IMR-90 (cell line): ENCODE data around the gene IL34. TPM values are rescaled to one million over a fixed set of nuclear protein-coding genes. Genes with fewer than 3 reads are reported as not detected.
A peak's percentile ranks its signal among the peaks of the same experiment; 100 is the strongest.

Experiments
- ATAC-seq: fragments of 200-7000 bp; cut with Tn5 transposase; 2 replicates; pipeline ENCODE4 v1.9.1; 2020; ENCODE audit warnings: low read depth, mild to moderate bottlenecking, moderate library complexity
- BruUV-seq: library from RNA; stranded (reverse); fragments of 400-500 nt; replicated peaks from 2 replicates; lab custom pipeline; 2021; lab: Mats Ljungman, UMichigan
- CTCF ChIA-PET: fragments of 300-600 bp; formaldehyde crosslinking; extraction: SDS; loops from one replicate; lab custom pipeline; 2021; ENCODE audit warnings: antibody characterized with exemption; lab: Yijun Ruan, JAX
- POLR2A ChIA-PET: fragments of 300-600 bp; sonication (Branson Sonifier 250); formaldehyde crosslinking; loops from one replicate; lab custom pipeline; 2022; ENCODE audit warnings: antibody characterized with exemption; ENCODE audit not compliant: unreplicated experiment; lab: Charles Lee
- DNase-seq: peaks from one replicate; pipeline ENCODE4 v3.0.0; 2013
- H2AFZ ChIP-seq: replicated peaks from 2 replicates; pipeline ENCODE3; 2013; ENCODE audit warnings: low read length, mild to moderate bottlenecking; ENCODE audit not compliant: poor library complexity
- H2AK5ac ChIP-seq: 2 replicates; pipeline ENCODE4 v1.6.1; 2013; ENCODE audit warnings: low read depth, low read length, inconsistent platforms
- H2AK9ac ChIP-seq: replicated peaks from 2 replicates; pipeline ENCODE3; 2013; ENCODE audit warnings: mild to moderate bottlenecking, low read depth, low read length, moderate library complexity; ENCODE audit not compliant: poor library complexity
- H2BK120ac ChIP-seq: 2 replicates; pipeline ENCODE4 v1.6.1; 2013; ENCODE audit warnings: low read depth, low read length, inconsistent platforms
- H2BK15ac ChIP-seq: 3 replicates; pipeline ENCODE4 v1.6.1; 2013; ENCODE audit warnings: low read depth, low read length, inconsistent platforms
- H2BK20ac ChIP-seq: 2 replicates; pipeline ENCODE4 v1.6.1; 2013; ENCODE audit warnings: low read depth, mild to moderate bottlenecking, inconsistent platforms, low read length, moderate library complexity
- H2BK5ac ChIP-seq: 2 replicates; pipeline ENCODE4 v1.6.1; 2013; ENCODE audit warnings: mild to moderate bottlenecking, low read depth, low read length, inconsistent platforms; ENCODE audit not compliant: poor library complexity, severe bottlenecking
- H3K14ac ChIP-seq: replicated peaks from 2 replicates; pipeline ENCODE4 v1.6.1; 2013; ENCODE audit warnings: low read depth, low read length, inconsistent platforms
- H3K18ac ChIP-seq: 2 replicates; pipeline ENCODE4 v1.6.1; 2013; ENCODE audit warnings: low read depth, low read length, control low read depth
- H3K23ac ChIP-seq: 2 replicates; pipeline ENCODE4 v1.6.1; 2013; ENCODE audit warnings: low read depth, low read length, inconsistent platforms
- H3K27ac ChIP-seq: 2 replicates; pipeline ENCODE4 v1.5.1; 2013; ENCODE audit warnings: mild to moderate bottlenecking, control low read depth, low read length; ENCODE audit not compliant: insufficient read depth
- H3K27me3 ChIP-seq: 2 replicates; pipeline ENCODE4 v1.6.1; 2013; ENCODE audit warnings: low read length; ENCODE audit not compliant: control insufficient read depth, insufficient read depth
- H3K36me3 ChIP-seq: 2 replicates; pipeline ENCODE4 v1.6.1; 2013; ENCODE audit warnings: low read length, mixed read lengths; ENCODE audit not compliant: control insufficient read depth, insufficient read depth
- H3K4ac ChIP-seq: 2 replicates; pipeline ENCODE4 v1.6.1; 2013; ENCODE audit warnings: low read depth, low read length, inconsistent platforms
- H3K4me1 ChIP-seq: 2 replicates; pipeline ENCODE4 v1.6.1; 2013; ENCODE audit warnings: low read length, mixed read lengths; ENCODE audit not compliant: control insufficient read depth, insufficient read depth
- H3K4me2 ChIP-seq: 2 replicates; pipeline ENCODE4 v1.6.1; 2013; ENCODE audit warnings: low read depth, mild to moderate bottlenecking, control low read depth, low read length, moderate library complexity
- H3K4me3 ChIP-seq: 2 replicates; pipeline ENCODE4 v1.5.1; 2013; ENCODE audit warnings: low read depth, mild to moderate bottlenecking, control low read depth, low read length, moderate library complexity; ENCODE audit not compliant: insufficient read depth
- H3K56ac ChIP-seq: 2 replicates; pipeline ENCODE4 v1.6.1; 2013; ENCODE audit warnings: low read length, inconsistent platforms; ENCODE audit not compliant: insufficient read depth; ENCODE audit errors: extremely low read depth
- H3K79me1 ChIP-seq, 2 experiments: 2 replicates each; pipeline ENCODE4 v1.6.1; 2013; ENCODE audit warnings: low read length in 2 of 2, inconsistent platforms in 1 of 2, low read depth in 1 of 2
- H3K9ac ChIP-seq: 2 replicates; pipeline ENCODE4 v1.6.1; 2013; ENCODE audit warnings: low read depth, low read length, control low read depth
- H3K9me1 ChIP-seq: 2 replicates; pipeline ENCODE4 v1.6.1; 2013; ENCODE audit warnings: low read length, inconsistent platforms; ENCODE audit not compliant: insufficient read depth
- H3K9me3 ChIP-seq: 2 replicates; pipeline ENCODE4 v1.6.1; 2013; ENCODE audit warnings: low read length; ENCODE audit not compliant: control insufficient read depth, insufficient read depth
- H4K20me1 ChIP-seq: 2 replicates; pipeline ENCODE4 v1.6.1; 2013; ENCODE audit warnings: low read length, inconsistent platforms; ENCODE audit not compliant: insufficient read depth
- H4K5ac ChIP-seq: 2 replicates; pipeline ENCODE4 v1.6.1; 2013; ENCODE audit warnings: mild to moderate bottlenecking, low read depth, low read length, control low read depth
- H4K8ac ChIP-seq, 2 experiments: 2 replicates each; pipeline ENCODE4 v1.6.1; 2013; ENCODE audit warnings: low read depth in 2 of 2, low read length in 2 of 2, control low read depth in 1 of 2, inconsistent platforms in 1 of 2
- H4K91ac ChIP-seq: 2 replicates; pipeline ENCODE4 v1.6.1; 2013; ENCODE audit warnings: low read depth, low read length, inconsistent platforms; ENCODE audit not compliant: insufficient read depth
- BHLHE40 ChIP-seq: fragments of 150-350 bp; IDR thresholded peaks from 2 replicates; pipeline ENCODE4 v1.6.1; 2016; ENCODE audit warnings: mild to moderate bottlenecking, low read depth, low read length
- CEBPB ChIP-seq: IDR thresholded peaks from 2 replicates; pipeline ENCODE4 v1.6.1; 2012; ENCODE audit warnings: low read depth, low read length, improper control_type of control experiment
- CHD1 ChIP-seq: IDR thresholded peaks from 2 replicates; pipeline ENCODE4 v1.6.1; 2012; ENCODE audit warnings: low read depth, low read length, improper control_type of control experiment
- FOS ChIP-seq: fragments of 150-350 bp; IDR thresholded peaks from 2 replicates; pipeline ENCODE4 v1.6.1; 2016; ENCODE audit warnings: low read depth, low read length
- MAFK ChIP-seq: IDR thresholded peaks from 2 replicates; pipeline ENCODE4 v1.6.1; 2012; ENCODE audit warnings: low read depth, low read length, improper control_type of control experiment
- MAZ ChIP-seq: IDR thresholded peaks from 2 replicates; pipeline ENCODE4 v1.6.1; 2012; ENCODE audit warnings: low read depth, mild to moderate bottlenecking, low read length, improper control_type of control experiment, moderate library complexity, borderline replicate concordance
- MXI1 ChIP-seq: IDR thresholded peaks from 2 replicates; pipeline ENCODE4 v1.6.1; 2012; ENCODE audit warnings: low read depth, mild to moderate bottlenecking, low read length, moderate library complexity, borderline replicate concordance
- NFE2L2 ChIP-seq: fragments of 150-350 bp; IDR thresholded peaks from 2 replicates; pipeline ENCODE4 v1.6.1; 2016; ENCODE audit warnings: low read depth, mild to moderate bottlenecking, low read length
- POLR2A ChIP-seq: IDR thresholded peaks from 2 replicates; pipeline ENCODE4 v1.6.1; 2012; ENCODE audit warnings: mild to moderate bottlenecking, low read depth, low read length
- RAD21 ChIP-seq: IDR thresholded peaks from 2 replicates; pipeline ENCODE4 v1.6.1; 2012; ENCODE audit warnings: low read length, improper control_type of control experiment
- RCOR1 ChIP-seq: IDR thresholded peaks from 2 replicates; pipeline ENCODE4 v1.6.1; 2012; ENCODE audit warnings: mild to moderate bottlenecking, low read length, improper control_type of control experiment; ENCODE audit not compliant: insufficient replicate concordance
- RFX5 ChIP-seq: IDR thresholded peaks from 2 replicates; pipeline ENCODE4 v1.8.0; 2012; ENCODE audit warnings: low read depth, mild to moderate bottlenecking, low read length, moderate library complexity
- SMC3 ChIP-seq: fragments of 150-350 bp; IDR thresholded peaks from 2 replicates; pipeline ENCODE4 v1.6.1; 2016; ENCODE audit warnings: low read depth, mild to moderate bottlenecking, antibody characterized with exemption, low read length, moderate library complexity
- USF2 ChIP-seq: fragments of 150-350 bp; IDR thresholded peaks from 2 replicates; pipeline ENCODE4 v1.6.1; 2017; ENCODE audit warnings: mild to moderate bottlenecking, antibody characterized with exemption, low read length, low read depth
- WGBS, 2 experiments: methylation state at CpG; one replicate each; pipeline versions ENCODE4 v1.1.5 to v1.1.7; 2013; ENCODE audit warnings: missing lambda C conversion rate in 2 of 2; ENCODE audit not compliant: insufficient read length in 1 of 2; ENCODE audit errors: extremely low coverage in 2 of 2; 5-methylcytosine and 5-hydroxymethylcytosine counted together
- dilution Hi-C: fragments of 300-500 bp; cut with HindIII; formaldehyde crosslinking; loops from one replicate; pipeline ENCODE4 v1.14.3; 2018; ENCODE audit warnings: low sequenced_read_pairs; ENCODE audit not compliant: unreplicated experiment
- in situ Hi-C: fragments of 300-500 bp; cut with MboI; formaldehyde crosslinking; loops from 3 replicates; pipeline ENCODE4 v1.14.3; 2019; ENCODE audit warnings: low sequenced_read_pairs, inconsistent platforms, mixed read lengths
- intact Hi-C: fragments of 100-400 bp; cut with micrococcal nuclease; formaldehyde crosslinking; loops from 2 replicates; pipeline ENCODE4 v1.10.0; 2022
- polyA plus RNA-seq, 3 experiments: library from polyadenylated mRNA; depleted of rRNA; stranded (reverse); fragments of >200 nt; gene quantifications; 2 replicates each; pipeline ENCODE4 v1.2.3, GENCODE V29; 2012; ENCODE audit warnings: low replicate concordance in 1 of 3
- total RNA-seq: library from RNA; depleted of rRNA; stranded (reverse); fragments of >200 nt; gene quantifications from 2 replicates; pipeline ENCODE4 v1.2.3, GENCODE V29; 2012
- TF ChIP-seq, protein P1 (sequence below): fragments of 150-350 bp; IDR thresholded peaks from 2 replicates; pipeline ENCODE4 v1.6.1; 2016; ENCODE audit warnings: low read depth, mild to moderate bottlenecking, low read length, moderate library complexity, borderline replicate concordance
- TF ChIP-seq, protein P2 (sequence below): conservative IDR thresholded peaks from 2 replicates; pipeline ENCODE4 v1.5.1; 2012; ENCODE audit warnings: mild to moderate bottlenecking, low read depth, low read length, improper control_type of control experiment

Gene IL34
- total and polyA plus RNA-seq, 2 of the 4 experiments (the other 2 are of a cell fraction) = 1.3 to 2.5 TPM

DNA sequence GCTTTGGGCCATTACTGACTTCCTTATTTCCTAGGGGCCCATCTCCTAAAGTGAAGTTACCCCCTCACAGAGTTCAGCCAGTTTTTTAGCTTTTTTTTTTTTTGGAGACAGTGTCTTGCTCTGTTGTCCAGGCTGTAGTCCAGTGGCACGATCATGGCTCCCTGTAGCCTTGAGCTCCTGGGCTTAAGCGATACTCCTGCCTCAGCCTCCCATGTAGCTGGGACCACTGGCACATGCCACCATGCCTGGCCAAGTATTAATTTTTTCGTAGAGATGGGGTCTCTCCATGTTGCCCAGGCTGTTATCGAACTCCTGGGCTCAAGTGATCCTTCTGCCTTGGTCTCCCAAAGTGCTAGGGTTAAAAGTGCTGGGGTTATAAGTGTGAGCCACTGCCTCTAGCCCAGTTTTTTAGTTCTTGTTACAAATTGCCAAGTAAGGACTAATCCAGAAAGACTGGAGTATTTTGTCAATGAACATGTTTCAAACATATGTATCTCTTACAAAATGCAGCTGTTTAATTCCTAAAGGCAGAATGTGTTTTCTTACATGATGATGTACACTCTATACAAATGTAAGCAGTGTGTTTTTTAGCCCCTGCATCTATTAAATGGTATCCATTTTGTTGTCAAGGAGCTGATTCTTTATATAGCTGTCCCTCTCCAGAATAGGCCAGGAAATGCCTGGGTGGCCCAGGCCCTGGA is 49.1 kb upstream of the IL34 start:
- Histone ChIP-seq H3K27ac (no peak overlapping the region), H2AK9ac (no peak overlapping the region), H3K79me1 (no peaks in the 10 kb centered on the region), H3K4me2 (no peak overlapping the region), H3K4me3 (no peak overlapping the region), H3K27me3 (peaks cover 5% of the 10 kb centered on the region), H3K4me1 (no peaks in the 10 kb centered on the region), H4K5ac (no peak overlapping the region), H3K4ac (no peak overlapping the region), H2BK15ac (no peak overlapping the region), H4K91ac (no peak overlapping the region), H2BK5ac (no peak overlapping the region), H2AK5ac (no peak overlapping the region), H3K18ac (no peak overlapping the region), H4K20me1 (no peaks in the 10 kb centered on the region), H2AFZ (no peak overlapping the region), H2BK120ac (no peak overlapping the region), H3K56ac (no peak overlapping the region), H3K9me1 (no peaks in the 10 kb centered on the region), H3K9ac (no peak overlapping the region), H2BK20ac (no peak overlapping the region), H3K14ac (no peak overlapping the region), H3K23ac (no peak overlapping the region), H3K36me3 (no peaks in the 10 kb centered on the region), H4K8ac (no peak overlapping the region), H3K9me3 (no peaks in the 10 kb centered on the region)
- TF ChIP-seq NFE2L2 = no peak
- TF ChIP-seq RCOR1 = no peak
- no peak for TF ChIP-seq MXI1
- no peak for TF ChIP-seq BHLHE40
- TF ChIP-seq CEBPB = no peak
- TF ChIP-seq, protein P1, sequence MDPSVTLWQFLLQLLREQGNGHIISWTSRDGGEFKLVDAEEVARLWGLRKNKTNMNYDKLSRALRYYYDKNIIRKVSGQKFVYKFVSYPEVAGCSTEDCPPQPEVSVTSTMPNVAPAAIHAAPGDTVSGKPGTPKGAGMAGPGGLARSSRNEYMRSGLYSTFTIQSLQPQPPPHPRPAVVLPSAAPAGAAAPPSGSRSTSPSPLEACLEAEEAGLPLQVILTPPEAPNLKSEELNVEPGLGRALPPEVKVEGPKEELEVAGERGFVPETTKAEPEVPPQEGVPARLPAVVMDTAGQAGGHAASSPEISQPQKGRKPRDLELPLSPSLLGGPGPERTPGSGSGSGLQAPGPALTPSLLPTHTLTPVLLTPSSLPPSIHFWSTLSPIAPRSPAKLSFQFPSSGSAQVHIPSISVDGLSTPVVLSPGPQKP = no peak
- no peak for TF ChIP-seq MAZ
- TF ChIP-seq POLR2A = no peak
- no peak for TF ChIP-seq CHD1
- TF ChIP-seq, protein P2, sequence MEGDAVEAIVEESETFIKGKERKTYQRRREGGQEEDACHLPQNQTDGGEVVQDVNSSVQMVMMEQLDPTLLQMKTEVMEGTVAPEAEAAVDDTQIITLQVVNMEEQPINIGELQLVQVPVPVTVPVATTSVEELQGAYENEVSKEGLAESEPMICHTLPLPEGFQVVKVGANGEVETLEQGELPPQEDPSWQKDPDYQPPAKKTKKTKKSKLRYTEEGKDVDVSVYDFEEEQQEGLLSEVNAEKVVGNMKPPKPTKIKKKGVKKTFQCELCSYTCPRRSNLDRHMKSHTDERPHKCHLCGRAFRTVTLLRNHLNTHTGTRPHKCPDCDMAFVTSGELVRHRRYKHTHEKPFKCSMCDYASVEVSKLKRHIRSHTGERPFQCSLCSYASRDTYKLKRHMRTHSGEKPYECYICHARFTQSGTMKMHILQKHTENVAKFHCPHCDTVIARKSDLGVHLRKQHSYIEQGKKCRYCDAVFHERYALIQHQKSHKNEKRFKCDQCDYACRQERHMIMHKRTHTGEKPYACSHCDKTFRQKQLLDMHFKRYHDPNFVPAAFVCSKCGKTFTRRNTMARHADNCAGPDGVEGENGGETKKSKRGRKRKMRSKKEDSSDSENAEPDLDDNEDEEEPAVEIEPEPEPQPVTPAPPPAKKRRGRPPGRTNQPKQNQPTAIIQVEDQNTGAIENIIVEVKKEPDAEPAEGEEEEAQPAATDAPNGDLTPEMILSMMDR = no peak
- TF ChIP-seq RAD21 = no peak
- TF ChIP-seq FOS = no peak
- TF ChIP-seq SMC3 = no peak
- TF ChIP-seq USF2 = no peak
- no peak for TF ChIP-seq RFX5
- no peak for TF ChIP-seq MAFK
- ChIA-PET POLR2A (no interaction called here), CTCF (interaction anchor here (0.6 kb wide), 1 partner anchor 1126 kb away, joined by 5 read pairs; no protein-coding TSS in a partner anchor)
- WGBS, 2 experiments = 72% methylated on average over 3 of the region's 4 CpGs; no CpG with 5 or more reads in 1 of the 2 experiments
- ATAC-seq = no peak
- in situ Hi-C loops (no loop called here), intact Hi-C loops (no loop called here), dilution Hi-C loops (no loop called here)
- BruUV-seq = no TSS peak
- peak; percentile 17 for DNase-seq
